Stimulated activated CD4-positive, alpha-beta T cell treated with anti-CD3 and anti-CD28 coated beads, Interleukin-12 subunit alpha, Interleukin-12 subunit beta, amount 100 ng/mL, for 4 hours (primary cell): ENCODE data around the gene RGS19.

Source experiments
- DNase-seq: peaks from one replicate; pipeline ENCODE4 v3.0.0-alpha.2; 2020

RGS19 gene

GRCh38 chr20:64076061-64076997, 3.0 kb downstream of the RGS19 start:
- no peak for DNase-seq

GRCh38 chr20:64075556-64075955, 3.8 kb downstream of the RGS19 start:
- DNase-seq: no peak

GRCh38 chr20:64074963-64075362, 4.4 kb downstream of the RGS19 start:
- no peak for DNase-seq

- DNase-seq: no peak
Observed at GRCh38 chr20:64074184-64074789, 5.0 kb downstream of the RGS19 start.

GRCh38 chr20:64073476-64074183, 5.7 kb downstream of the RGS19 start:
- DNase-seq: no peak

- no peak for DNase-seq
Observed at GRCh38 chr20:64072498-64073063, 6.7 kb downstream of the RGS19 start.

GRCh38 chr20:64071341-64072332, 7.7 kb downstream of the RGS19 start:
- DNase-seq: no peak

GRCh38 chr20:64070244-64070993, 8.9 kb downstream of the RGS19 start:
- DNase-seq: no peak

GRCh38 chr20:64069614-64070243, 9.6 kb downstream of the RGS19 start:
- DNase-seq: no peak

- no peak for DNase-seq
Observed at GRCh38 chr20:64069209-64069613, 10.1 kb downstream of the RGS19 start.

GRCh38 chr20:64068386-64069208, 10.7 kb downstream of the RGS19 start:
- DNase-seq: no peak

- no peak for DNase-seq
Observed at GRCh38 chr20:64067733-64068307, 11.5 kb downstream of the RGS19 start.

GRCh38 chr20:64067005-64067632, 12.2 kb downstream of the RGS19 start:
- no peak for DNase-seq

- DNase-seq: no peak
Observed at GRCh38 chr20:64065974-64066343, 13.4 kb downstream of the RGS19 start.

GRCh38 chr20:64065062-64065973, 14.0 kb downstream of the RGS19 start:
- DNase-seq: no peak

GRCh38 chr20:64064145-64064698, 15.1 kb downstream of the RGS19 start:
- no peak for DNase-seq

- DNase-seq: no peak
Observed at GRCh38 chr20:64063389-64064144, 15.8 kb downstream of the RGS19 start.
